Stimulated activated CD8-positive, alpha-beta memory T cell treated with anti-CD3 and anti-CD28 coated beads, Interleukin-12 subunit alpha, Interleukin-12 subunit beta, amount 100 ng/mL, for 24 hours (primary cell): ENCODE measurements around the gene PCGF1.

ENCODE experiments used
- DNase-seq: peaks from one replicate; pipeline ENCODE4 v3.0.0-alpha.2; 2020; ENCODE audit errors: extremely low read depth

PCGF1 gene

GRCh38 chr2:74536166-74536950, 28.9 kb upstream of the PCGF1 start:
- no peak for DNase-seq

- DNase-seq, result no peak
Measured at GRCh38 chr2:74535440-74535965, 28.0 kb upstream of the PCGF1 start.

- DNase-seq, result no peak
Measured at GRCh38 chr2:74534411-74534810, 26.9 kb upstream of the PCGF1 start.

GRCh38 chr2:74533464-74533863, 26.0 kb upstream of the PCGF1 start:
- DNase-seq, result no peak

- DNase-seq, result no peak
Measured at GRCh38 chr2:74532222-74532621, 24.7 kb upstream of the PCGF1 start.

- DNase-seq, result no peak
Measured at GRCh38 chr2:74531666-74532065, 24.2 kb upstream of the PCGF1 start.

GRCh38 chr2:74530239-74531187, 23.0 kb upstream of the PCGF1 start:
- DNase-seq, result no peak

- DNase-seq, result peak; percentile 89
Measured at GRCh38 chr2:74529357-74530238, 22.1 kb upstream of the PCGF1 start, which contains the start of the genes AUP1 and HTRA2. Gene AUP1 (minus strand): TSS chr2:74529706. CDS start chr2:74529629, 77 bp downstream. Gene HTRA2 (plus strand): TSS chr2:74529933. CDS start chr2:74530007, 74 bp downstream.

GRCh38 chr2:74528600-74529356, 21.3 kb upstream of the PCGF1 start:
- DNase-seq, result no peak

GRCh38 chr2:74527741-74528140, 20.2 kb upstream of the PCGF1 start:
- DNase-seq, result no peak

GRCh38 chr2:74526649-74527230, 19.2 kb upstream of the PCGF1 start:
- DNase-seq, result no peak

- DNase-seq, result no peak
Measured at GRCh38 chr2:74525717-74526648, 18.5 kb upstream of the PCGF1 start, which contains the start of gene DQX1. Gene DQX1 (minus strand): TSS chr2:74526231. CDS start chr2:74525729, 502 bp downstream.

- DNase-seq, result no peak
Measured at GRCh38 chr2:74524955-74525716, 17.6 kb upstream of the PCGF1 start.

GRCh38 chr2:74524005-74524404, 16.5 kb upstream of the PCGF1 start:
- no peak for DNase-seq

- no peak for DNase-seq
Measured at GRCh38 chr2:74522516-74522915, 15.0 kb upstream of the PCGF1 start.

- no peak for DNase-seq
Measured at GRCh38 chr2:74516650-74517049, 9.2 kb upstream of the PCGF1 start.

GRCh38 chr2:74515981-74516633, 8.6 kb upstream of the PCGF1 start:
- peak; percentile 69 for DNase-seq
